Urothelium cell line (cell line): Measurements from ENCODE around the gene UGT1A3.
A peak's percentile ranks its signal among the peaks of the same experiment; 100 is the strongest.

Source experiments
- DNase-seq: peaks from one replicate; pipeline ENCODE4 v3.0.0; 2011; ENCODE audit warnings: low spot score, mixed read lengths
- FAIRE-seq: peaks from 2 replicates; lab custom pipeline; 2011; peaks lifted over from hg19 to GRCh38; lab: Jason Lieb, UNC

UGT1A3 gene

GRCh38 chr2:233793465-233794127 lies 64.8 kb downstream of the UGT1A3 start:
- no peak for DNase-seq
- FAIRE-seq, result no peak

DNA sequence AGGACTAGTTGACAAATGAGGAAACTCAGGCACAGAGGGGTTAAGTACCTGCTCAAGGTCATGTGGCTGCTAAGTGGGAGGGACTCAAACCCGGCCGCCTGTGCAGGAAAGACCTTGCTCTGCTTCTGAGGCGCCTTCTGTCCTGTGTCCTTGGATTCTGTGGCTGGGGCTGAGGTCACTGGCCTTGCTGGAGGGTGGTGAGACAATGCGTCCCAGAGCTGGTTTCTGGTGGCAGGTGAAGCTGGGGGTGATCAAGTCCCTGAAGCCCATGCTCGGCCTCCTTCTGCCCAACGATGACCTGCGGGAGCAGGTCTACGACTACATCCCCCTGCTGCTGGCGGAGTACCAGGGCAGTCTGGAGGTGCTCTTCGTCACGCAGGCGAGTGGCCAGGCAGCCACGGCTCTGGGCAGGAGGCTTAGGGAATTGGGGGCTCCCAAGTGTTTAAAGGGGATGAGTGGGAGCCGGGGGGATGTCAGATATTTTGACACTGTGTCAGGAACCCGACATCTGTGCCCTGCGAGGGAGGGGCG lies 65.4 kb downstream of the UGT1A3 start:
- FAIRE-seq (no peak), DNase-seq (no peak)

GRCh38 chr2:233795735-233796171 lies 66.9 kb downstream of the UGT1A3 start:
- FAIRE-seq (no peak), DNase-seq (no peak)

DNA sequence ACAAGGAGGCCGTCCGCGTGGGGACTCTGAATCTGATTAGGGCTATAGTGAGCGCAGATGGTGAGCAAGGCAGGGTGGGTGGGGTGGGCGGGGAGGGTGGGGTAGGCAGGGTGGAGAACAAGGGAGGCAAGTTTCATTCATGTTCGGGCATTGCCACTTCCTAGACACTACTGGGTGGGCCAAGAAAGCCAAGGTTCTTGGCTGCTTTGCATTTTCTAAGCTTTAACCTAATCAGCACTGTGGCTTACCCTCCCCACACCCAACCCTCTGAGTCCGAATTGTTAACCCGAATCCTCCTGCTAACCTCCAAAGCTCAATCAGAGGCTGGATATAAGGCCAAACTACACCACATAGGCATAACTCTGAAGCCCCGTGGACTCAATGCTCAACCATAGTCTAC lies 67.4 kb downstream of the UGT1A3 start:
- DNase-seq, result no peak
- FAIRE-seq, result no peak

GRCh38 chr2:233798335-233799086 lies 69.7 kb downstream of the UGT1A3 start:
- FAIRE-seq, result no peak

GRCh38 chr2:233799087-233799665 lies 70.3 kb downstream of the UGT1A3 start:
- FAIRE-seq (no peak), DNase-seq (no peak)

More at GRCh38 chr2:233798335-233799086, 69.7 kb downstream of the UGT1A3 start:
- no peak for DNase-seq

GRCh38 chr2:233799716-233800115 lies 70.9 kb downstream of the UGT1A3 start:
- DNase-seq (no peak), FAIRE-seq (no peak)

DNA sequence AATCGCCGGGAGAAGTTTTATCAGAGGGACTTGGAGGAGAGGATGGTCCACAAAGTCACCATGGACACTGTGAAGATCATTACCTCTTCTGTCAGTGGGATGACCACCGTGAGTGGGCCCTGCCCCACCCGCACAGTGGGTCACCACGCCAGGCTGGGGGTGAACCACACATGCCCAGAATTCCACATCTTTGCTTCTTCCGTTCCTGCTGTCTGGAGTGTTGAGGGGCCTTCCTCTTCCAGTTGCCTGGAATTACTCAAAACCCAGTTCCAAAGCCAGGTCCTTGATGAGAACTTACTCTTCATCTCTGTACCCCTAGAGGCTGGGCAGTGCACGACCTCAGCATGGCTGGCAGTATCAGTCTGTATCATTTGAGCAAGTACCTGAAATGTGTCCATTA lies 71.4 kb downstream of the UGT1A3 start:
- no peak for DNase-seq
- FAIRE-seq, result no peak

GRCh38 chr2:233801357-233802131 lies 72.7 kb downstream of the UGT1A3 start:
- no peak for FAIRE-seq
- peak; percentile 79 for DNase-seq

GRCh38 chr2:233802132-233802815 lies 73.4 kb downstream of the UGT1A3 start:
- FAIRE-seq (no peak), DNase-seq (no peak)

DNA sequence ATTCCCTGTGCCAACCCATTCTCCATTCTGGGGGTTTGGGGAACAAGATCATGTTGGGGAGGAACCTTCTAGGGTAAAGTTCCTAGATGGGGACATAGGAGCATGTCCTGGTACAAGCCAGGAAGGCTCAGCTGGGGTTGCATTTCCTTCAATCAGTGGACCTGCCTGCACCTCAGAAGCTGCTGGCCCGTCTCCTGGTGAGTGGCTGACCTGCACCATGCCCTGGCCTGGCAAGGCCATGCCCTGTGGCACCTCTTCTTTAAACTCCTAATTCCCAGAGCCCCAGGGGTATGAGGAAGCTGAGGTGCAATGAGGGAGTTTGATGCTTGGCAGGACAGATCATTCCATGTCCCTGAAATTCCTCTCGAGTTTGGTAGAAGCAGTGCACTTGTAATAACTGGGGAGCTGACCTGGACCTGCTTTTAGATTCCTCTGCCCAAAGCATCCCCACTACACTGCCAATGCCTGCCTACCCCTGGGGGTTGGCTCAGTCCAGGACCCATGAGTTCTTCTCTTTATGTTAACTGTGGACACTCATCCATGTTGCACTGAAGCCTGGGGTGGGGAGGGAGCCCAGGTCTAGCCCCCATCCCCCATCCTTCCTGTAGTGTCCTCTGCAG lies 74.6 kb downstream of the UGT1A3 start:
- FAIRE-seq (no peak), DNase-seq (no peak)

- FAIRE-seq (no peak), DNase-seq (no peak)
These were observed 75.2 kb downstream of the UGT1A3 start for GRCh38 chr2:233803994-233804393.

- no peak for FAIRE-seq
- DNase-seq, result no peak
These were observed 78.5 kb downstream of the UGT1A3 start for GRCh38 chr2:233807215-233807865.

DNA sequence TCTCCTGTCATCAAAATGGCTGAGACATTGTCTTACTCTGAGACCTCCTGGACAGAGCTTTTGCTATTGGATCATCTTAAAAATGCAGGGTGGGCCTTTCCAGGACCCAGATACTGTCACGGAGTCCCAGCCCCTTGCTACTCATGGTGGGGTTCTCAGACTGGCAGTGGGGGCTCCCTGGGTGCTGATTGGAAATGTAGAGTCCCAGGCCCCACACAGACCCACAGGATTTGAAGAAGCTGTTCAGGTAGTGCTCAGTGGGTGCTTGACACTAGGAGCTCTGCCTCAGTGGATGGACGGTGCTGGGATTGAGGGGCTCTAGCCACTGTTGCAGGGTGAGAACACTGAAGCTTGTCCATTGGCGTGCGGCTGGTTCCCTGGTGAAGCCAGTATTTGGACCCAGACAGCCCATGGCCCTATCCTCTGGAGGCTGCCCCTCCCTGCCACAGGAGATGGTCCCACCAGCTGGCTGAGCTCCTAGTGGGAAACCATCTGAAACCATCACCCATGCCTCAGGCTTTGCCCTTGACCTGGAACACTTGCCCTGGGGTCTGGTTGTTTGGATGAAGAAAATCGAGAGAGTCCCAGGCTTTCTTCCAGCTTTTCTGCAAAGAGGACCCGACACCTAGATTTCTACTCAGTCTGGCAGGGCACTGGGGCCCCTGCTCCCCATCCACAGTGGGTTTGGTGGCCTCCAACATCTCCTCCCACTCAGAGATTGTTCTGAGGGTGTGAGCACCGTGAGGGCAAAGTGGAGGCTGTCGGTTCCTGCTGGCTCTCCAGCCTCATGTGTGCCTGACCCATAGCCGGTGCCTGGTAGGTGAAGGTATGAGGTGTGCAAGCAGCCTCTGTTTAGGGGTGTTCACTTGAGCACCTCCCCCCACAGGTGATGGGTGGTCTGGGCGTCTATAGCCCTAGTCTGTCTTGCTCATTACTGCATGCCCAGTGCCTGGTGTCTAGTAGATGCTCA lies 79.4 kb downstream of the UGT1A3 start:
- DNase-seq (no peak), FAIRE-seq (no peak)

DNA sequence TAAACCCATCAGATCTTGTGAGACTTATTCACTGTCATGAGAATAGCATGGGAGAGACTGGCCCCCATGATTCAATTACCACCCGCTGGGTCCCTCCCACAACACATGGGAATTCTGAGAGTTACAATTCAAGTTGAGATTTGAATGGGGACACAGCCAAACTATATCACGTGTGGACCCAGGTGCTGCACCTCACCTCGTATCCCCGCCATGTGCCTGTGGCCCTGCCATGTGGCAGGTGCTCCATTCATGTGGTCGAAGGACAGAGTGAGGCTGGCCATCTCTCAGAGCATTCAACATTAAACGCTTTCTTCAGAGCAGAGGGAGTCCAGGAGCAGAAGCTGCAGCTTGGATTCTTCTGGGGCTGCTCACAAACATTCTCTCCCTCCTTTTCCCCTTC lies 81.5 kb downstream of the UGT1A3 start:
- DNase-seq, result no peak
- no peak for FAIRE-seq

- DNase-seq (no peak), FAIRE-seq (no peak)
These were observed 82.2 kb downstream of the UGT1A3 start for GRCh38 chr2:233811087-233811486.

DNA sequence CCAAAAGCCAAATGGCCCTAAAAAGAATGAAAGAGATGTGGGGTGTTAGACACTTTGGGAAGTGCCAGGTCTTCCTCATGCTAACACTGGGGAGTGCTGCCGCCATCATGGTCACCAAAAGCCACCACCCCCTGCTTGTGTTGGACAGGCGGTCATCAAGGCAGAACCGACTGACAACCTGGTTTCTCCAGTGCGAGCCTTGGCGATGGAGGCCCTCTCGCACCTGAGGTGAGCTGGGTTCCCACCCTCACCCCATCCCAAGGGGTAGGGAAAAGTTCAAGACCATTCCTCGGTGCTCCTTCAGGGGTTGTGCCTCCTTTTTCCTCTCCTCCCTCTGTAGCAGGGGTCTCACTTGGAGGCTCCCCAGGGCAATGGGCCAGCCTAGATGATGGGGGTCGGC lies 82.9 kb downstream of the UGT1A3 start:
- DNase-seq (no peak), FAIRE-seq (no peak)
